Activated CD8-positive, alpha-beta memory T cell treated with anti-CD3 and anti-CD28 coated beads for 36 hours (primary cell): ENCODE measurements around the gene CTTNBP2NL. TPM values are rescaled to one million over a fixed set of nuclear protein-coding genes. Genes with fewer than 3 reads are reported as not detected.

ENCODE experiments used
- CTCF ChIA-PET: fragments of 350-600 bp; sonication (Branson Sonifier 250); formaldehyde crosslinking; loops from one replicate; lab custom pipeline; 2021; ENCODE audit warnings: antibody characterized with exemption; lab: Charles Lee
- POLR2A ChIA-PET: fragments of 350-600 bp; sonication (Branson Sonifier 250); formaldehyde crosslinking; loops from one replicate; lab custom pipeline; 2021; ENCODE audit warnings: antibody characterized with exemption; lab: Charles Lee
- total RNA-seq, 2 experiments: library from RNA; stranded (reverse); gene quantifications; one replicate each; pipeline ENCODE4 v1.2.3, GENCODE V29; 2021

Gene CTTNBP2NL, protein sequence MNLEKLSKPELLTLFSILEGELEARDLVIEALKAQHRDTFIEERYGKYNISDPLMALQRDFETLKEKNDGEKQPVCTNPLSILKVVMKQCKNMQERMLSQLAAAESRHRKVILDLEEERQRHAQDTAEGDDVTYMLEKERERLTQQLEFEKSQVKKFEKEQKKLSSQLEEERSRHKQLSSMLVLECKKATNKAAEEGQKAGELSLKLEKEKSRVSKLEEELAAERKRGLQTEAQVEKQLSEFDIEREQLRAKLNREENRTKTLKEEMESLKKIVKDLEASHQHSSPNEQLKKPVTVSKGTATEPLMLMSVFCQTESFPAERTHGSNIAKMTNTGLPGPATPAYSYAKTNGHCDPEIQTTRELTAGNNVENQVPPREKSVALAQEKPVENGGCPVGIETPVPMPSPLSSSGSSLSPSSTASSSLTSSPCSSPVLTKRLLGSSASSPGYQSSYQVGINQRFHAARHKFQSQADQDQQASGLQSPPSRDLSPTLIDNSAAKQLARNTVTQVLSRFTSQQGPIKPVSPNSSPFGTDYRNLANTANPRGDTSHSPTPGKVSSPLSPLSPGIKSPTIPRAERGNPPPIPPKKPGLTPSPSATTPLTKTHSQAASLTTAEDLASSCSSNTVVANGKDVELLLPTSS
- 1 to 10 TPM; 3.2 TPM for total RNA-seq

DNA sequence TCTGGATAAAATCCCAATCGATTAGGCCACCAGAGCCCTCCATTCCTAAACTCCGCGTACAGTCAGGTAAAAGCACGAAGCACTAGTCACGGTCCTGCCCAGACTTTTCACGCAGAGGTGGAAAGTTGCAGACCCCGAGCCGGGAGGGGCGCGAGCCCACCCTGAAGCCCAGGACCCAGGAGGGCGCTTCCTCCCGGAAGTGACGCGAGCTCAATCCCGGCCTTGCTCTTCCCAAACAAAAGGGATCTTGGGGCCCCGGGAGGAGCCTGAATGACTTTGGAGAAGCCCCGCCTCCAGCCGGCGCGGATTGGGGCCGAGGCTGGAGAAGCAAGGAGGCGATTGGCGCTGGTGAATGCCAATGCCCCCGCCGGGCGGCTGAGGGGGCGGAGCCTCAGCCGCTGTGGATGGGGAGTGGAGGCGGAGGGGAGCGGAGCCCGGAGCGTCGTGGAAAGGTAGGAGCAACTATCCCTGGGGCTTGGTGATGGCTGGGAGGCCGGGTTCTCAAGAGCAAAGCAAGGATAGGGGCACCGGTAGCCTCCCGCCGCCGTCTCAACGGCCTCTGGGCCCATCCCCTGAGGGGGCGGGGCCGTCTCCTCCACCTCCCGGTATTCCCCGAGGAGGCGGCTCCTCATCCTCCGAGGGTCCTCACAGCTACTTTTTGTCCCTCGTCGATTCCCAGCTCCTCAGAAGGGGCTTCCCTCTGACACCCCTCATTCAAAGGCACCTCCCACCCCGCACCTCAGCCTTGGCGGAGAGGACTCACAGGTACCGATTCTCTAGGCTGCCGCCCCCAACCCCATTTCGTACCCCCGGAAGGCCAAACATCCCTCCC, at the start of gene CTTNBP2NL:
TSS of gene CTTNBP2NL (plus strand) at position 394 of the 832 bp plus-strand sequence. CDS start 19,952 bp downstream, outside the sequence.
- ChIA-PET POLR2A (interaction anchor here (0.5 kb wide), 1 partner anchor 622 kb away, joined by 9 read pairs; no protein-coding TSS in a partner anchor), CTCF (interaction anchor here (0.7 kb wide), 1 partner anchor 70 kb away, joined by 5 read pairs; no protein-coding TSS in a partner anchor)

DNA sequence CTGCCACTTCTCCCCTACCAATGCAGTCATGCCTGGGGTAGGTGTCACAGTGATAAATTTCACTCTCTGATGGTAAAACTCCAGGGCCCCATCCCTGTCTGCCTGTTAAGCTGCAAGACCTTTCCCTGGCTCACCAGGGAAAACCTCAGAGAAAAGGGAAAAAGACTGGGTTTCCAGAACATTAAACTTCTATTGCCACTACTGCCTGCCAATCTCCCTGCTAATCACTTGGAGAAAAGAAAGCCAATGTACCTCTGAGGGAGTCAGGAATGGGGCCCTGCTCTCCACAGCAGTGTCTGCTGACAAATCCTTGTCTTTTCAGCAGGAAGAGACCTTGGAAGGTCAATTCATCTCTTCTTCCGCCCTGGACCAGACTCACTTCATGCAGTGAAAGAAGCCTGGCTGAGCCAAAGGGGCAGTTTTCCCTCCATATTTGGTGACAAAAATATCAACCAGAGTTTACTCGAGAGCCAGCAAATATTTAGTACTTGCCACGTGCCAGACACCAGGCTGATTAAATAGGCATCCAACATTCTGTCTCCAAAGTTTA, 49.1 kb upstream of the CTTNBP2NL start:
- CTCF ChIA-PET, result no interaction called here

GRCh38 chr1:112356765-112357164, 39.2 kb upstream of the CTTNBP2NL start:
- ChIA-PET CTCF (interaction anchor here (1.0 to 5.0 kb wide), 2 partner anchors 14 to 109 kb away, joined by 3 to 24 read pairs; no protein-coding TSS in a partner anchor), POLR2A (no interaction called here)

More for the DNA sequence above, 49.1 kb upstream of the CTTNBP2NL start:
- POLR2A ChIA-PET, result no interaction called here

DNA sequence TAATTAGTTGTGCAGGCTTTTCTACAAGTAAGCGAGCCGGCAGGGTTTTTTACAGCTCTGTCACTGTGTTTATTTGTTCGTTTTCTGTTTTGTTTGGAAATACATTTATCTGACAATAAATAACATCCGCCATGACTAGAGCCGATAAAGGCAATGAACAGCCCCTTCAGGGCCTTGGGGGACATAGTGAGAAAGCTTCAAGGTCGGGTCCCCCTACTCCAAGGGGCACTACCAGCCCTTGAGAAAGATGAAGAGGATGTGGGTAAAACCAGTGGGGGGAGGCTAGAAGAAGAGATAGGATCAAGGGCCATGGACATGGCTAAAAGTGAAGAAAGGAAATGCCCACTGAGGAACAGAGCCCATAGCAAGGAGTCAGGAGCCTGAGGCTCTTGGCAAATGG, 38.5 kb upstream of the CTTNBP2NL start:
- POLR2A ChIA-PET, result no interaction called here
- CTCF ChIA-PET, result interaction anchor here (1.0 to 5.0 kb wide), 4 partner anchors 9 to 109 kb away, joined by 3 to 24 read pairs (median 4); no protein-coding TSS in a partner anchor

GRCh38 chr1:112358061-112358770, 37.8 kb upstream of the CTTNBP2NL start:
- ChIA-PET POLR2A (no interaction called here), CTCF (interaction anchor here (1.2 to 5.0 kb wide), 4 partner anchors 8 to 32 kb away, joined by 3 to 24 read pairs (median 4); no protein-coding TSS in a partner anchor)

- POLR2A ChIA-PET, result no interaction called here
- CTCF ChIA-PET, result interaction anchor here (1.2 to 5.0 kb wide), 4 partner anchors 8 to 32 kb away, joined by 3 to 24 read pairs (median 4); no protein-coding TSS in a partner anchor
Measured at GRCh38 chr1:112358798-112359408, 37.1 kb upstream of the CTTNBP2NL start.

DNA sequence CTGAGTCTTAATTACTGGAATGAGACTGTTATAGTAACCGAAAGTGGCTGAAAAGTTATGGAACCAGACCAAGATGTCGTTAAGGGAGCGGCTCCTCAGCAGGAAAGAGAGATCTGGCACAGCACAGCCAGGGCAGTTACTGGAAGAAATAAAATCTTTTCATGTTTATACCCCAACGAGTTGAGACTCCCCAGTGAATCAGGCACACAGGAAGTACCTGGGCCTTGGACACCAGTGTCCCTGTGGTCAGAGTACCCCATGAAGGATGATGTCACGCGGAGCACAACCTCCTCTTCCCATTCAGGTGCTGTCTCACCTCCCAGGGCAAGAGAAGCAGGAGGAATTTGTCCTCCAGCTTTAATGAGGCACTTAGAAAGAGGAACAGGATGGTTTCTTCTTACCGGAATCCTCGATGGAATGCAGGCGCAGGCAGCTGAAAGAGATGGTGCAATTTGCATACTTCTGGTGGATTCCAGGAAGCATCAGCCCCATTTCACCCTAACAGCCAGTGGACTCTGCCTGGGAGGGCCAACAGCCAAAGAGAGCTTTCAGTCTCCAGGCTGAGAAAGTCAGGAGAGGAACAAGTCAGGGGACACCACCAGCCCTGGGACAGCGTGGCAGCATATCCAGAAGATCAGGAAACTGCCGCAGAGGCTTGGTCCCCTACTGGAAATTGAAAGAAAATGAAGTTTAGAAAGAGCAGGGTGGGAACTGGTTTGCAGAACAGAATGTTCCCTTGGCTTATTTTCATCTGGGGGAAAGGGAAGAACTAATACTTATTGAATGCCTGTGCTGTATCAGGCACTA, 35.9 kb upstream of the CTTNBP2NL start:
- ChIA-PET CTCF (interaction anchor here (1.1 to 5.0 kb wide), 2 partner anchors 9 to 10 kb away, joined by 3 to 24 read pairs; no protein-coding TSS in a partner anchor), POLR2A (interaction anchor here (0.6 kb wide), 1 partner anchor 899 kb away, joined by 4 read pairs; no protein-coding TSS in a partner anchor)

GRCh38 chr1:112363636-112364035, 32.4 kb upstream of the CTTNBP2NL start:
- CTCF ChIA-PET, result no interaction called here
- POLR2A ChIA-PET, result no interaction called here

GRCh38 chr1:112368198-112368597, 27.8 kb upstream of the CTTNBP2NL start:
- ChIA-PET POLR2A (no interaction called here), CTCF (no interaction called here)

GRCh38 chr1:112369392-112370285, 26.4 kb upstream of the CTTNBP2NL start:
- CTCF ChIA-PET, result interaction anchor here (0.5 to 2.9 kb wide), 8 partner anchors 8 to 669 kb away, joined by 3 to 24 read pairs (median 3); no protein-coding TSS in a partner anchor
- POLR2A ChIA-PET, result interaction anchor here (0.6 kb wide), 1 partner anchor 492 kb away, joined by 5 read pairs; no protein-coding TSS in a partner anchor

- POLR2A ChIA-PET, result no interaction called here
- CTCF ChIA-PET, result interaction anchor here (0.5 to 2.9 kb wide), 4 partner anchors 10 to 20 kb away, joined by 3 to 24 read pairs (median 5); no protein-coding TSS in a partner anchor
Measured at GRCh38 chr1:112370996-112371395, 25.0 kb upstream of the CTTNBP2NL start.

- POLR2A ChIA-PET, result no interaction called here
- CTCF ChIA-PET, result interaction anchor here (1.1 to 2.9 kb wide), 3 partner anchors 14 to 19 kb away, joined by 3 to 24 read pairs (median 4); no protein-coding TSS in a partner anchor
Measured at GRCh38 chr1:112371775-112372174, 24.2 kb upstream of the CTTNBP2NL start.

- CTCF ChIA-PET, result interaction anchor here (0.7 kb wide), 1 partner anchor 17 kb away, joined by 3 read pairs; no protein-coding TSS in a partner anchor
Measured at GRCh38 chr1:112373806-112374205, 22.2 kb upstream of the CTTNBP2NL start.

DNA sequence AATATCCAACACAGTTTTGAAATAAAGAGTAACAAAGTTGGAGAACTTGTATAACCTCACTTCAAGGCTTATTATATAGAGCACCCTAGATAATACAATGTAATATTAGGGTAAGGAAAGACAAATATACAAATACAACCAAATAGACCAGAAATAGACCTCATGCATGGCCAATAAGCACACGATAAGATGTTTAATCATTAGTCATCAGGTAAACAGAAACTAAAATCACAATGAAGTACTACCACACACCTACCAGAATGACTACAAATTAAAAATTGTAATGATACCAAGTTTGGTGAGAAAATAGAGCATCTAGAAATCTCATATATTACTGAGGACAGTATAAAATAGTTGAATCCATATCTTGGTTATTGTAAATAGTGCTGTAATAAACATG, 20.3 kb upstream of the CTTNBP2NL start:
- POLR2A ChIA-PET, result no interaction called here

More at GRCh38 chr1:112373806-112374205, 22.2 kb upstream of the CTTNBP2NL start:
- POLR2A ChIA-PET, result no interaction called here

DNA sequence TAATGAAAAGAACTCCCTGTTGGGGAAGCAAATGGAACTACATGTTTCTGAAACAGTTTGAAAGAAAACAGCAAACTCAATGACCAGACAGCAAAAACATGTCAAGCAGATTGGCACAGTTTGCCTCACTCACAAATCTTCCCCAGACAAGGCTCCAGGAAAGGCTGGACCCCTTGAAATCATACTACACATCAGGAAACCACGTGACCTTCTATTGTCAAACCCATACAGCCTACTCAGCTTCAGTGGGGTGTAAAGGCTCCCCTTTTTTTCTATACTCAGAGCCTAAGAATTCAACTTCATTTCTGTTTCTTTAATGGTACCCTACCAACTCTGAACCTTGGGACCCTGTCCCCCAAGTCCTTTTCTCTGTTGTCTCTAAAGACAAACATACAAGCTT, 15.7 kb upstream of the CTTNBP2NL start:
- POLR2A ChIA-PET, result no interaction called here
- CTCF ChIA-PET, result interaction anchor here (1.2 to 1.8 kb wide), 2 partner anchors 10 to 11 kb away, joined by 5 to 7 read pairs; no protein-coding TSS in a partner anchor

More for the DNA sequence above, 20.3 kb upstream of the CTTNBP2NL start:
- CTCF ChIA-PET, result no interaction called here
